AG09319 (cell line): ENCODE results near the gene EP400.

Experiments
- DNase-seq: peaks from one replicate; pipeline ENCODE4 v3.0.0-alpha.2; 2010; ENCODE audit warnings: low read depth; ENCODE audit errors: extremely low read depth
- CTCF ChIP-seq: IDR thresholded peaks from 2 replicates; pipeline ENCODE4 v1.5.1; 2011; ENCODE audit warnings: low read depth, mild to moderate bottlenecking, inconsistent platforms, low read length, moderate library complexity

The EP400 gene

DNA sequence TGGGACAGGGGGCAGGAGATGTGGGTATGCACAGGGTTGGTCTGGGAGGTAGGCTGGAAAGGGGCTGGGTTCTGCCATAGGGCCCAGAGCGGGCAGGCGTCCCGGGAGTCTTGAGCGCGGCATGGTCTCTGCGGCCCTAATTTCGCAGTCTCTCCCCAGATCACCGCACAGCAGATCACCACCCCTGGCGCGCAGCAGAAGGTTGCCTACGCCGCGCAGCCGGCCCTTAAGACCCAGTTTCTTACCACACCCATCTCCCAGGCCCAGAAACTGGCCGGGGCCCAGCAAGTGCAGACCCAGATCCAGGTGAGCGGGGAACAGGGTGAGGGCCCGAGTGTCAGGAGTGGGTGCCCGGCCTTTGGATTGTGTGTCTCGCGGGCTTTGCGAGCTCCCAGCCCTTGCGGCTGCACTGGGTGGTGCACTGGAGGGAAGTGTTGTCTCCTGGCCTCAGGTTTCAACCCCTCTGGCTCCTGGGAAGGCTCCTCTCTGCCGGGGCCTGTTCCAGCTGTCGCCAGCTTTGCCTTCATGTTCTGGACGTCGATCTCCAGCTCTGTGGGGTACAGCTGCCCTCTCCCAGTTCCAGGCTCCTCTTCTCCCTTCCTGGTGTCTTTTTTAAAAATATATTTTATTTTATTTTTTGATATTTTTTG is 119.7 kb downstream of the EP400 start:
- no peak for DNase-seq
- no peak for TF ChIP-seq CTCF

- no peak for DNase-seq
- TF ChIP-seq CTCF: no peak
Observed at GRCh38 chr12:132070298-132070697, 120.6 kb downstream of the EP400 start.

DNA sequence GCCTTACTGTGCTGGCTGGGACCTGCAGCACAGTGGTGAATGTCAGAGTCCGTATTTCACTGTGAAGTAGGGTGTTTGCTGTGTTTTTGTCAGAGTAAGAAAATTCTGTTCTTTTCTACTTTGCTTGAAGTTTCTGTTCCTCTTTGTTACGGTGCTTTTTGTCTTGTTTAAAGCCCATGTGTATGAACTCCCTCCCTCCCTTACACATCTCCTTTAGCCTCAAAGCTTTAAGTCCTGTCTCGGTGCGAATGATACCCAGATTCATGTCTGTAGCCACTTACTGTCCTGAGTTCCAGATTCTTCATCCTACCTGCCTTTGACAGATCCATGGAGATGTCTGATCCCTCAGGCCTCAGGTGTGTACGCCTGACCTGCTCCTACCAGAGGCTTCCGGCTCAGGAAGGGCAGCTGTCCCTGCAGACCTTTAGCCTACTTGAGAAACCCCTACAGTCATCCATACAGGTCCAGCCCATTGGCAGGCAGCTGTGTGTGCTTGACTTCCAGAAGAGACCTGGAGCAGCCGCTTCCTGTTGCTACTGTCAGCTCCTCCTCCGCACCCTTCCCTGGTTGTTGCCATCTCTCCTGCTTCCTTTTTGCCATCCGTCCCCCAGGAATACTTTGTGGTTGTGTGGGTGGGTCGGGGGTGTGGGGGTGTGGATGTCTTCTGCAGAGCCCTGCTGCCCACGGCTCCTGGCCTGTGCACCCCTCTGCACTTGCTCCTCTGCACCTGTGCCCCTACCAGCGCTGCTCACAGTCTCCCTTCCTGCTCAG is 121.5 kb downstream of the EP400 start:
- TF ChIP-seq CTCF: no peak
- DNase-seq: no peak

GRCh38 chr12:132071830-132072384 is 122.2 kb downstream of the EP400 start:
- no peak for DNase-seq
- TF ChIP-seq CTCF: no peak

- TF ChIP-seq CTCF: no peak
- DNase-seq: no peak
Observed at GRCh38 chr12:132074216-132074615, 124.5 kb downstream of the EP400 start.

DNA sequence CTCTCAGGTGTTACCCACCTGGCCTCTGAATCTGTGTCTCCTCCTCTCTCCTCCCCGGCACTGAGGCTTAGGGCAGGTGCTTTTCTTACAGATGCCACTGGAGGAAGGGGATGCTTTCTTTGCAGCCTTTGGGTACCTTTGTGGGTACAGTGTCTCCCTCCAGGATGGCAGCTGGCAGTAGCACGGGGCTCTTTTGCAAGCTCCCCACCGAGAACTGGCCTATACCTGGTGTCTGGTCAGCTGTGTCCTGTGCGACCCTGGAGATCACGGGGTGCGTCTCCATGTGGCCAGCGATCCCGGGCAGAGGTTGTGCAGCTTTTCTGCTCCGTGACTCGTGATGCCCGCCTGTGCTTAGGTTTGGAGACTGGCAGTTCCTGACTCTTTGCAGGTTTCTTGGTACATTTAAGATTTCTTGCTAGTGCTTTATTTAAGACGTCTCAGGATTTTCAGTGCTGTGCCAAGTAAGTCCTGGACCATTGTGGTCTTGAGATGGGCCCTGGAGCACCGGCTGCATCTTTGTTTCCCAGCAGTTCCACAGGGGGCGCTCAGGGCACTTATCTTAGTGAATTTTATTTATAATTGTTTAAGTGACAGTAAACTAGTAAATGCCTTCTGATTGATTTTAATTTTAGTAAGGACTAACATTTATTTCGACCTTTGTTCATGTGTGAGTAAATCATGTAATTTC is 125.4 kb downstream of the EP400 start:
- DNase-seq: no peak
- TF ChIP-seq CTCF: no peak; the same call in 1 of the 2 replicates
